Measurements from ENCODE around the gene CRLF1.

The CRLF1 gene

GRCh38 chr19:18543814-18544475, 62.7 kb downstream of the CRLF1 start:
- DNase-seq = peak; percentile 72 to 85 (median 80)
